ENCODE measurements around the gene PLCB3. TPM values are rescaled to one million over a fixed set of nuclear protein-coding genes. Genes with fewer than 3 reads are reported as not detected.
A peak's percentile ranks its signal among the peaks of the same experiment; 100 is the strongest.

The PLCB3 gene
- total and polyA plus RNA-seq, 2 of the 13 experiments (the other 11 are each of a cell fraction or from before 2014, with no cell fraction given), result 7.5 to 13.8 TPM

DNA sequence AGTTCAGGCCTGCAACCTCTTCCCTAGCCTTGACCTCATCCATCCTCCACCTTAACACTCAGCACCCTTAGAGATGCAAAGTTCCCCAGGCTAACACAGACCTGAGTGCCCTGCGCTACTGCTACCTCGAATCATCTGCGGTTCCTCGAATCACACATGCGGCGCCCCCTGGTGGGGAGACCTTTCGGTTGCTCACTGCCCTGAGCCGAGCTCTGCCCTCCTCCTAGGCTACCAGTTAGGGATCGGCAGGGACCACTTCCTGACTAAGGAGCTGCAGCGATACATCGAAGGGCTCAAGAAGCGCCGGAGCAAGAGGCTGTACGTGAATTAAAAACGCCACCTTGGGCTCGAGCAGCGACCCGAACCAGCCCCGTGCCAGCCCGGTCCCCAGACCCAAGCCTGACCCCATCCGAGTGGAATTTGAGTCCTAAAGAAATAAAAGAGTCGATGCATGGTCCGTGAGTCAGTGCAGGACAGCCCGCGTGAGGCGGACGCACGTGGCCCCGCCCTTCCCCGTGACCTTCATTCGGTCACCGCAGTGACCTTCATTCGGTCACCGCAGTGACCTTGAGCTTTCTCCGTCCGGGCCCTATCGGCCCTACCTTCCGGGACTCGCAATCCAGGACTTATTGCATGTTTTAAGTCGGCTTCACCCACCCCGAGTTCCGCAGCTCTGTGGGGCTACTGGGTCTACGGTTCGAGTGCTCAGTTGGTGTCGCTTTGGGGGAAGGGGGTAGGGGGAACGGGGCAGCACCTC is 53.2 kb downstream of the PLCB3 start (continued):
- TF ChIP-seq, protein P1, sequence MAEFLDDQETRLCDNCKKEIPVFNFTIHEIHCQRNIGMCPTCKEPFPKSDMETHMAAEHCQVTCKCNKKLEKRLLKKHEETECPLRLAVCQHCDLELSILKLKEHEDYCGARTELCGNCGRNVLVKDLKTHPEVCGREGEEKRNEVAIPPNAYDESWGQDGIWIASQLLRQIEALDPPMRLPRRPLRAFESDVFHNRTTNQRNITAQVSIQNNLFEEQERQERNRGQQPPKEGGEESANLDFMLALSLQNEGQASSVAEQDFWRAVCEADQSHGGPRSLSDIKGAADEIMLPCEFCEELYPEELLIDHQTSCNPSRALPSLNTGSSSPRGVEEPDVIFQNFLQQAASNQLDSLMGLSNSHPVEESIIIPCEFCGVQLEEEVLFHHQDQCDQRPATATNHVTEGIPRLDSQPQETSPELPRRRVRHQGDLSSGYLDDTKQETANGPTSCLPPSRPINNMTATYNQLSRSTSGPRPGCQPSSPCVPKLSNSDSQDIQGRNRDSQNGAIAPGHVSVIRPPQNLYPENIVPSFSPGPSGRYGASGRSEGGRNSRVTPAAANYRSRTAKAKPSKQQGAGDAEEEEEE (CRISPR knock-in tag; IDR thresholded peaks at IDR 0.05; ENCODE audit: borderline replicate concordance), result no peak
- TF ChIP-seq JARID2 (CRISPR knock-in tag; IDR thresholded peaks at IDR 0.05; ENCODE audit: insufficient replicate concordance), result no peak
- TF ChIP-seq, protein P2, sequence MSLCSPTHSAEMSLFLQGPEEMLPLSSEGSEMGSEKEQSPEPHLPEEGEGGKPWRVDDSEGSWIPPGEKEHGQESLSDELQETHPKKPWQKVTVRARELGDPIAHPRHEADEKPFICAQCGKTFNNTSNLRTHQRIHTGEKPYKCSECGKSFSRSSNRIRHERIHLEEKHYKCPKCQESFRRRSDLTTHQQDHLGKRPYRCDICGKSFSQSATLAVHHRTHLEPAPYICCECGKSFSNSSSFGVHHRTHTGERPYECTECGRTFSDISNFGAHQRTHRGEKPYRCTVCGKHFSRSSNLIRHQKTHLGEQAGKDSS (CRISPR knock-in tag; IDR thresholded peaks at IDR 0.05; ENCODE audit: borderline replicate concordance, low read depth), result no peak
- no peak for TF ChIP-seq NFE2 (CRISPR knock-in tag; IDR thresholded peaks at IDR 0.05)
- TF ChIP-seq RBFOX2 (IDR thresholded peaks at IDR 0.05; ENCODE audit: low read depth, low read length), result peak; percentile 71
- TF ChIP-seq NFKBIZ (CRISPR knock-in tag; IDR thresholded peaks at IDR 0.05), result no peak
- TF ChIP-seq, protein P3, sequence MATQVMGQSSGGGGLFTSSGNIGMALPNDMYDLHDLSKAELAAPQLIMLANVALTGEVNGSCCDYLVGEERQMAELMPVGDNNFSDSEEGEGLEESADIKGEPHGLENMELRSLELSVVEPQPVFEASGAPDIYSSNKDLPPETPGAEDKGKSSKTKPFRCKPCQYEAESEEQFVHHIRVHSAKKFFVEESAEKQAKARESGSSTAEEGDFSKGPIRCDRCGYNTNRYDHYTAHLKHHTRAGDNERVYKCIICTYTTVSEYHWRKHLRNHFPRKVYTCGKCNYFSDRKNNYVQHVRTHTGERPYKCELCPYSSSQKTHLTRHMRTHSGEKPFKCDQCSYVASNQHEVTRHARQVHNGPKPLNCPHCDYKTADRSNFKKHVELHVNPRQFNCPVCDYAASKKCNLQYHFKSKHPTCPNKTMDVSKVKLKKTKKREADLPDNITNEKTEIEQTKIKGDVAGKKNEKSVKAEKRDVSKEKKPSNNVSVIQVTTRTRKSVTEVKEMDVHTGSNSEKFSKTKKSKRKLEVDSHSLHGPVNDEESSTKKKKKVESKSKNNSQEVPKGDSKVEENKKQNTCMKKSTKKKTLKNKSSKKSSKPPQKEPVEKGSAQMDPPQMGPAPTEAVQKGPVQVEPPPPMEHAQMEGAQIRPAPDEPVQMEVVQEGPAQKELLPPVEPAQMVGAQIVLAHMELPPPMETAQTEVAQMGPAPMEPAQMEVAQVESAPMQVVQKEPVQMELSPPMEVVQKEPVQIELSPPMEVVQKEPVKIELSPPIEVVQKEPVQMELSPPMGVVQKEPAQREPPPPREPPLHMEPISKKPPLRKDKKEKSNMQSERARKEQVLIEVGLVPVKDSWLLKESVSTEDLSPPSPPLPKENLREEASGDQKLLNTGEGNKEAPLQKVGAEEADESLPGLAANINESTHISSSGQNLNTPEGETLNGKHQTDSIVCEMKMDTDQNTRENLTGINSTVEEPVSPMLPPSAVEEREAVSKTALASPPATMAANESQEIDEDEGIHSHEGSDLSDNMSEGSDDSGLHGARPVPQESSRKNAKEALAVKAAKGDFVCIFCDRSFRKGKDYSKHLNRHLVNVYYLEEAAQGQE (IDR thresholded peaks at IDR 0.05; ENCODE audit: borderline replicate concordance in 1 of 2, low read depth in 1 of 2, low read length in 2 of 2), result no peak
- TF ChIP-seq, protein P4, sequence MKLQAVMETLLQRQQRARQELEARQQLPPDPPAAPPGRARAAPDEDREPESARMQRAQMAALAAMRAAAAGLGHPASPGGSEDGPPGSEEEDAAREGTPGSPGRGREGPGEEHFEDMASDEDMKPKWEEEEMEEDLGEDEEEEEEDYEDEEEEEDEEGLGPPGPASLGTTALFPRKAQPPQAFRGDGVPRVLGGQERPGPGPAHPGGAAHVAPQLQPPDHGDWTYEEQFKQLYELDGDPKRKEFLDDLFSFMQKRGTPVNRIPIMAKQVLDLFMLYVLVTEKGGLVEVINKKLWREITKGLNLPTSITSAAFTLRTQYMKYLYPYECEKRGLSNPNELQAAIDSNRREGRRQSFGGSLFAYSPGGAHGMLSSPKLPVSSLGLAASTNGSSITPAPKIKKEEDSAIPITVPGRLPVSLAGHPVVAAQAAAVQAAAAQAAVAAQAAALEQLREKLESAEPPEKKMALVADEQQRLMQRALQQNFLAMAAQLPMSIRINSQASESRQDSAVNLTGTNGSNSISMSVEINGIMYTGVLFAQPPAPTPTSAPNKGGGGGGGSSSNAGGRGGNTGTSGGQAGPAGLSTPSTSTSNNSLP (IDR thresholded peaks at IDR 0.05; ENCODE audit: low read depth, low read length), result no peak
- no peak for TF ChIP-seq FOXC1 (CRISPR knock-in tag; IDR thresholded peaks at IDR 0.05; ENCODE audit: borderline replicate concordance)
- no peak for TF ChIP-seq NFATC3 (CRISPR knock-in tag; IDR thresholded peaks at IDR 0.05)
- TF ChIP-seq ZNF143 (CRISPR knock-in tag; IDR thresholded peaks at IDR 0.05), result no peak
